HG03135 (cell line): Measurements from ENCODE around the gene KRTAP10-12.

Source experiments
- ATAC-seq: cut with Tn5 transposase; IDR thresholded peaks from one replicate; pipeline ENCODE4 v1.9.1; 2021; ENCODE audit warnings: mild to moderate bottlenecking, moderate library complexity; ENCODE audit not compliant: unreplicated experiment

Gene KRTAP10-12

GRCh38 chr21:44710756-44711326 lies 13.9 kb downstream of the KRTAP10-12 start:
- no peak for ATAC-seq

GRCh38 chr21:44711327-44712202 lies 14.6 kb downstream of the KRTAP10-12 start, which contains the start of gene TSPEAR:
TSS of gene TSPEAR (minus strand) at chr21:44711572. CDS start at chr21:44711514, 58 bp downstream.
- ATAC-seq: no peak

- no peak for ATAC-seq
These were observed 15.4 kb downstream of the KRTAP10-12 start for GRCh38 chr21:44712203-44713028.

GRCh38 chr21:44713130-44713529 lies 16.2 kb downstream of the KRTAP10-12 start:
- no peak for ATAC-seq

GRCh38 chr21:44713846-44714245 lies 16.9 kb downstream of the KRTAP10-12 start:
- no peak for ATAC-seq

GRCh38 chr21:44714905-44715304 lies 17.9 kb downstream of the KRTAP10-12 start:
- no peak for ATAC-seq

GRCh38 chr21:44716984-44717383 lies 20.0 kb downstream of the KRTAP10-12 start:
- no peak for ATAC-seq

- no peak for ATAC-seq
These were observed 21.1 kb downstream of the KRTAP10-12 start for GRCh38 chr21:44718093-44718492.

- no peak for ATAC-seq
These were observed 21.6 kb downstream of the KRTAP10-12 start for GRCh38 chr21:44718571-44718970.

- ATAC-seq: no peak
These were observed 23.2 kb downstream of the KRTAP10-12 start for GRCh38 chr21:44720170-44720569.

- no peak for ATAC-seq
These were observed 25.8 kb downstream of the KRTAP10-12 start for GRCh38 chr21:44722731-44723130.

- ATAC-seq: no peak
These were observed 26.5 kb downstream of the KRTAP10-12 start for GRCh38 chr21:44723177-44724131.

GRCh38 chr21:44724196-44724595 lies 27.2 kb downstream of the KRTAP10-12 start:
- ATAC-seq: no peak

GRCh38 chr21:44724926-44725325 lies 28.0 kb downstream of the KRTAP10-12 start:
- ATAC-seq: no peak

- ATAC-seq: no peak
These were observed 29.9 kb downstream of the KRTAP10-12 start for GRCh38 chr21:44726826-44727225.

- no peak for ATAC-seq
These were observed 30.3 kb downstream of the KRTAP10-12 start for GRCh38 chr21:44727321-44727720.

- no peak for ATAC-seq
These were observed 30.8 kb downstream of the KRTAP10-12 start for GRCh38 chr21:44727757-44728156.

GRCh38 chr21:44728716-44729115 lies 31.7 kb downstream of the KRTAP10-12 start:
- ATAC-seq: no peak

- ATAC-seq: no peak
These were observed 32.5 kb downstream of the KRTAP10-12 start for GRCh38 chr21:44729336-44730027.

- no peak for ATAC-seq
These were observed 33.0 kb downstream of the KRTAP10-12 start for GRCh38 chr21:44730028-44730395.
